GM12891 (cell line): ENCODE data around the gene C15orf40.

Experiments
- POLR2AphosphoS5 ChIP-seq: IDR thresholded peaks from 2 replicates; pipeline ENCODE4 v1.6.1; 2011; ENCODE audit warnings: low read depth, low read length, control low read depth
- TAF1 ChIP-seq: IDR thresholded peaks from 2 replicates; pipeline ENCODE4 v1.6.1; 2011; ENCODE audit warnings: low read depth, low read length, control low read depth

DNA sequence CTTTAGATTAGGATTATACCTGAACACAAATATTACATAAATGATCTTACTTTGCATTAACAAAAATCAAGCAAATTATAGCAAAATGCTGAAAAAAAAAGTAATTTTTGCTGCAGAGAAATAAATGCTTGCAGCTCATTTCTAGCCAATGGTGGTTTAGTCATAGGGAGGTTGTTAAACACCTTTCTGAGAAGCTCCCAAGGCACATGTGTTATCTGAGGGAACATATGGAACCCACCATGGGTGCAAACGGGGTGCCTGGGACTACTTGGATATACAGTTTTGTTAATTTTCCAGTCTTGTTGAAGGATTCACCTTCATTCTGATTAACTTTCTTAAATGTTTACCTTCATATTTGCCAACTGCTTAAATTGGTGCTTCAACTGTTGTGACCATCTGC, 34.4 kb downstream of the C15orf40 start:
- TF ChIP-seq POLR2AphosphoS5 (no peak), TAF1 (no peak)
